IMR-90 (cell line): ENCODE measurements around the gene MTOR. TPM values are rescaled to one million over a fixed set of nuclear protein-coding genes. Genes with fewer than 3 reads are reported as not detected.

ENCODE experiments used
- ATAC-seq: fragments of 200-7000 bp; cut with Tn5 transposase; 2 replicates; pipeline ENCODE4 v1.9.1; 2020; ENCODE audit warnings: low read depth, mild to moderate bottlenecking, moderate library complexity
- BruUV-seq: library from RNA; stranded (reverse); fragments of 400-500 nt; replicated peaks from 2 replicates; lab custom pipeline; 2021; lab: Mats Ljungman, UMichigan
- CTCF ChIA-PET: fragments of 300-600 bp; formaldehyde crosslinking; extraction: SDS; loops from one replicate; lab custom pipeline; 2021; ENCODE audit warnings: antibody characterized with exemption; lab: Yijun Ruan, JAX
- POLR2A ChIA-PET: fragments of 300-600 bp; sonication (Branson Sonifier 250); formaldehyde crosslinking; loops from one replicate; lab custom pipeline; 2022; ENCODE audit warnings: antibody characterized with exemption; ENCODE audit not compliant: unreplicated experiment; lab: Charles Lee
- DNase-seq: peaks from one replicate; pipeline ENCODE4 v3.0.0; 2013
- H2AFZ ChIP-seq: replicated peaks from 2 replicates; pipeline ENCODE3; 2013; ENCODE audit warnings: low read length, mild to moderate bottlenecking; ENCODE audit not compliant: poor library complexity
- H2AK5ac ChIP-seq: 2 replicates; pipeline ENCODE4 v1.6.1; 2013; ENCODE audit warnings: low read depth, low read length, inconsistent platforms
- H2AK9ac ChIP-seq: replicated peaks from 2 replicates; pipeline ENCODE3; 2013; ENCODE audit warnings: mild to moderate bottlenecking, low read depth, low read length, moderate library complexity; ENCODE audit not compliant: poor library complexity
- H2BK120ac ChIP-seq: 2 replicates; pipeline ENCODE4 v1.6.1; 2013; ENCODE audit warnings: low read depth, low read length, inconsistent platforms
- H2BK15ac ChIP-seq: 3 replicates; pipeline ENCODE4 v1.6.1; 2013; ENCODE audit warnings: low read depth, low read length, inconsistent platforms
- H2BK20ac ChIP-seq: 2 replicates; pipeline ENCODE4 v1.6.1; 2013; ENCODE audit warnings: low read depth, mild to moderate bottlenecking, inconsistent platforms, low read length, moderate library complexity
- H2BK5ac ChIP-seq: 2 replicates; pipeline ENCODE4 v1.6.1; 2013; ENCODE audit warnings: mild to moderate bottlenecking, low read depth, low read length, inconsistent platforms; ENCODE audit not compliant: poor library complexity, severe bottlenecking
- H3K14ac ChIP-seq: replicated peaks from 2 replicates; pipeline ENCODE4 v1.6.1; 2013; ENCODE audit warnings: low read depth, low read length, inconsistent platforms
- H3K18ac ChIP-seq: 2 replicates; pipeline ENCODE4 v1.6.1; 2013; ENCODE audit warnings: low read depth, low read length, control low read depth
- H3K23ac ChIP-seq: 2 replicates; pipeline ENCODE4 v1.6.1; 2013; ENCODE audit warnings: low read depth, low read length, inconsistent platforms
- H3K27ac ChIP-seq: 2 replicates; pipeline ENCODE4 v1.5.1; 2013; ENCODE audit warnings: mild to moderate bottlenecking, control low read depth, low read length; ENCODE audit not compliant: insufficient read depth
- H3K27me3 ChIP-seq: 2 replicates; pipeline ENCODE4 v1.6.1; 2013; ENCODE audit warnings: low read length; ENCODE audit not compliant: control insufficient read depth, insufficient read depth
- H3K36me3 ChIP-seq: 2 replicates; pipeline ENCODE4 v1.6.1; 2013; ENCODE audit warnings: low read length, mixed read lengths; ENCODE audit not compliant: control insufficient read depth, insufficient read depth
- H3K4ac ChIP-seq: 2 replicates; pipeline ENCODE4 v1.6.1; 2013; ENCODE audit warnings: low read depth, low read length, inconsistent platforms
- H3K4me1 ChIP-seq: 2 replicates; pipeline ENCODE4 v1.6.1; 2013; ENCODE audit warnings: low read length, mixed read lengths; ENCODE audit not compliant: control insufficient read depth, insufficient read depth
- H3K4me2 ChIP-seq: 2 replicates; pipeline ENCODE4 v1.6.1; 2013; ENCODE audit warnings: low read depth, mild to moderate bottlenecking, control low read depth, low read length, moderate library complexity
- H3K4me3 ChIP-seq: 2 replicates; pipeline ENCODE4 v1.5.1; 2013; ENCODE audit warnings: low read depth, mild to moderate bottlenecking, control low read depth, low read length, moderate library complexity; ENCODE audit not compliant: insufficient read depth
- H3K56ac ChIP-seq: 2 replicates; pipeline ENCODE4 v1.6.1; 2013; ENCODE audit warnings: low read length, inconsistent platforms; ENCODE audit not compliant: insufficient read depth; ENCODE audit errors: extremely low read depth
- H3K79me1 ChIP-seq, 2 experiments: 2 replicates each; pipeline ENCODE4 v1.6.1; 2013; ENCODE audit warnings: low read length in 2 of 2, inconsistent platforms in 1 of 2, low read depth in 1 of 2
- H3K9ac ChIP-seq: 2 replicates; pipeline ENCODE4 v1.6.1; 2013; ENCODE audit warnings: low read depth, low read length, control low read depth
- H3K9me1 ChIP-seq: 2 replicates; pipeline ENCODE4 v1.6.1; 2013; ENCODE audit warnings: low read length, inconsistent platforms; ENCODE audit not compliant: insufficient read depth
- H3K9me3 ChIP-seq: 2 replicates; pipeline ENCODE4 v1.6.1; 2013; ENCODE audit warnings: low read length; ENCODE audit not compliant: control insufficient read depth, insufficient read depth
- H4K20me1 ChIP-seq: 2 replicates; pipeline ENCODE4 v1.6.1; 2013; ENCODE audit warnings: low read length, inconsistent platforms; ENCODE audit not compliant: insufficient read depth
- H4K5ac ChIP-seq: 2 replicates; pipeline ENCODE4 v1.6.1; 2013; ENCODE audit warnings: mild to moderate bottlenecking, low read depth, low read length, control low read depth
- H4K8ac ChIP-seq, 2 experiments: 2 replicates each; pipeline ENCODE4 v1.6.1; 2013; ENCODE audit warnings: low read depth in 2 of 2, low read length in 2 of 2, control low read depth in 1 of 2, inconsistent platforms in 1 of 2
- H4K91ac ChIP-seq: 2 replicates; pipeline ENCODE4 v1.6.1; 2013; ENCODE audit warnings: low read depth, low read length, inconsistent platforms; ENCODE audit not compliant: insufficient read depth
- BHLHE40 ChIP-seq: fragments of 150-350 bp; IDR thresholded peaks from 2 replicates; pipeline ENCODE4 v1.6.1; 2016; ENCODE audit warnings: mild to moderate bottlenecking, low read depth, low read length
- CEBPB ChIP-seq: IDR thresholded peaks from 2 replicates; pipeline ENCODE4 v1.6.1; 2012; ENCODE audit warnings: low read depth, low read length, improper control_type of control experiment
- CHD1 ChIP-seq: IDR thresholded peaks from 2 replicates; pipeline ENCODE4 v1.6.1; 2012; ENCODE audit warnings: low read depth, low read length, improper control_type of control experiment
- CTCF ChIP-seq: conservative IDR thresholded peaks from 2 replicates; pipeline ENCODE4 v1.5.1; 2012; ENCODE audit warnings: mild to moderate bottlenecking, low read depth, low read length, improper control_type of control experiment
- ELK1 ChIP-seq: fragments of 150-350 bp; IDR thresholded peaks from 2 replicates; pipeline ENCODE4 v1.6.1; 2016; ENCODE audit warnings: low read depth, mild to moderate bottlenecking, low read length, moderate library complexity, borderline replicate concordance
- FOS ChIP-seq: fragments of 150-350 bp; IDR thresholded peaks from 2 replicates; pipeline ENCODE4 v1.6.1; 2016; ENCODE audit warnings: low read depth, low read length
- MAFK ChIP-seq: IDR thresholded peaks from 2 replicates; pipeline ENCODE4 v1.6.1; 2012; ENCODE audit warnings: low read depth, low read length, improper control_type of control experiment
- MAZ ChIP-seq: IDR thresholded peaks from 2 replicates; pipeline ENCODE4 v1.6.1; 2012; ENCODE audit warnings: low read depth, mild to moderate bottlenecking, low read length, improper control_type of control experiment, moderate library complexity, borderline replicate concordance
- MXI1 ChIP-seq: IDR thresholded peaks from 2 replicates; pipeline ENCODE4 v1.6.1; 2012; ENCODE audit warnings: low read depth, mild to moderate bottlenecking, low read length, moderate library complexity, borderline replicate concordance
- NFE2L2 ChIP-seq: fragments of 150-350 bp; IDR thresholded peaks from 2 replicates; pipeline ENCODE4 v1.6.1; 2016; ENCODE audit warnings: low read depth, mild to moderate bottlenecking, low read length
- POLR2A ChIP-seq: IDR thresholded peaks from 2 replicates; pipeline ENCODE4 v1.6.1; 2012; ENCODE audit warnings: mild to moderate bottlenecking, low read depth, low read length
- RAD21 ChIP-seq: IDR thresholded peaks from 2 replicates; pipeline ENCODE4 v1.6.1; 2012; ENCODE audit warnings: low read length, improper control_type of control experiment
- RCOR1 ChIP-seq: IDR thresholded peaks from 2 replicates; pipeline ENCODE4 v1.6.1; 2012; ENCODE audit warnings: mild to moderate bottlenecking, low read length, improper control_type of control experiment; ENCODE audit not compliant: insufficient replicate concordance
- RFX5 ChIP-seq: IDR thresholded peaks from 2 replicates; pipeline ENCODE4 v1.8.0; 2012; ENCODE audit warnings: low read depth, mild to moderate bottlenecking, low read length, moderate library complexity
- SMC3 ChIP-seq: fragments of 150-350 bp; IDR thresholded peaks from 2 replicates; pipeline ENCODE4 v1.6.1; 2016; ENCODE audit warnings: low read depth, mild to moderate bottlenecking, antibody characterized with exemption, low read length, moderate library complexity
- USF2 ChIP-seq: fragments of 150-350 bp; IDR thresholded peaks from 2 replicates; pipeline ENCODE4 v1.6.1; 2017; ENCODE audit warnings: mild to moderate bottlenecking, antibody characterized with exemption, low read length, low read depth
- WGBS, 2 experiments: methylation state at CpG; one replicate each; pipeline versions ENCODE4 v1.1.5 to v1.1.7; 2013; ENCODE audit warnings: missing lambda C conversion rate in 2 of 2; ENCODE audit not compliant: insufficient read length in 1 of 2; ENCODE audit errors: extremely low coverage in 2 of 2; 5-methylcytosine and 5-hydroxymethylcytosine counted together
- dilution Hi-C: fragments of 300-500 bp; cut with HindIII; formaldehyde crosslinking; loops from one replicate; pipeline ENCODE4 v1.14.3; 2018; ENCODE audit warnings: low sequenced_read_pairs; ENCODE audit not compliant: unreplicated experiment
- in situ Hi-C: fragments of 300-500 bp; cut with MboI; formaldehyde crosslinking; loops from 3 replicates; pipeline ENCODE4 v1.14.3; 2019; ENCODE audit warnings: low sequenced_read_pairs, inconsistent platforms, mixed read lengths
- intact Hi-C: fragments of 100-400 bp; cut with micrococcal nuclease; formaldehyde crosslinking; loops from 2 replicates; pipeline ENCODE4 v1.10.0; 2022
- polyA plus RNA-seq, 3 experiments: library from polyadenylated mRNA; depleted of rRNA; stranded (reverse); fragments of >200 nt; gene quantifications; 2 replicates each; pipeline ENCODE4 v1.2.3, GENCODE V29; 2012; ENCODE audit warnings: low replicate concordance in 1 of 3
- total RNA-seq: library from RNA; depleted of rRNA; stranded (reverse); fragments of >200 nt; gene quantifications from 2 replicates; pipeline ENCODE4 v1.2.3, GENCODE V29; 2012

Gene MTOR
- total and polyA plus RNA-seq, 2 of the 4 experiments (the other 2 are of a cell fraction) = 19.2 to 36.7 TPM

- H2AFZ ChIP-seq = no peak overlapping the region
- H4K91ac ChIP-seq = no peak overlapping the region
- no peak overlapping the region for H2BK15ac ChIP-seq
- ChIA-PET POLR2A (interaction anchor here (1.1 kb wide), 1 partner anchor 10 kb away, joined by 3 read pairs; the partner anchor contains the start of gene MTOR), CTCF (no interaction called here)
- H2BK120ac ChIP-seq = no peak overlapping the region
- H3K79me1 ChIP-seq = no peaks in the 10 kb centered on the region; a peak in 1 of 4 replicates
- H3K4me3 ChIP-seq = no peak overlapping the region
- no TSS peak for BruUV-seq
- H4K5ac ChIP-seq = no peak overlapping the region
- H3K23ac ChIP-seq = no peak overlapping the region
- H3K4ac ChIP-seq = no peak overlapping the region
- no peak overlapping the region for H2AK5ac ChIP-seq
- H2BK5ac ChIP-seq = no peak overlapping the region
- in situ Hi-C loops = no loop called here
- no peaks in the 10 kb centered on the region for H3K9me3 ChIP-seq
- dilution Hi-C loops = no loop called here
- peaks cover 56% of the 10 kb centered on the region for H3K36me3 ChIP-seq
- H4K20me1 ChIP-seq = no peaks in the 10 kb centered on the region
- H3K4me1 ChIP-seq = no peaks in the 10 kb centered on the region
- no peaks in the 10 kb centered on the region for H3K27me3 ChIP-seq
- H3K18ac ChIP-seq = no peak overlapping the region
- no peak overlapping the region for H3K14ac ChIP-seq
- no peak overlapping the region for H3K56ac ChIP-seq
- intact Hi-C loops = no loop called here
- H4K8ac ChIP-seq = no peak overlapping the region
- H3K9ac ChIP-seq = no peak overlapping the region
- H3K27ac ChIP-seq = no peak overlapping the region
- DNase-seq (no peak), ATAC-seq (no peak)
- no peak overlapping the region for H2BK20ac ChIP-seq
- TF ChIP-seq NFE2L2 (no peak), CHD1 (no peak), RCOR1 (no peak), CEBPB (no peak), ELK1 (no peak), MXI1 (no peak), RFX5 (no peak), CTCF (no peak), SMC3 (no peak), MAFK (no peak), BHLHE40 (no peak), FOS (no peak), MAZ (no peak), RAD21 (no peak), POLR2A (no peak), USF2 (no peak)
- H3K4me2 ChIP-seq = no peak overlapping the region
- H3K9me1 ChIP-seq = no peaks in the 10 kb centered on the region
- 100% methylated on average over 4 of the region's 8 CpGs; no CpG with 5 or more reads in 1 of the 2 experiments for WGBS, 2 experiments
- no peak overlapping the region for H2AK9ac ChIP-seq
These were observed 9.8 kb downstream of the MTOR start for GRCh38 chr1:11252538-11252937.
